ENCODE results near the gene RIC3.

The RIC3 gene

GRCh38 chr11:8080674-8081590 is 87.9 kb downstream of the RIC3 start, which contains the start of gene TUB:
TSS of gene TUB (plus strand) at chr11:8081211. CDS start at chr11:8081511, 300 bp downstream.
- H3K4me3 ChIP-seq (ENCODE audit: low read length), result no peak within 1 kb of the TSS
- no peak for TF ChIP-seq ZNF274 (IDR thresholded peaks at IDR 0.05; ENCODE audit: low read depth, low read length)

- H3K4me3 ChIP-seq (ENCODE audit: low read length), result no peak overlapping the region
- no peak for TF ChIP-seq ZNF274 (IDR thresholded peaks at IDR 0.05; ENCODE audit: low read depth, low read length)
These were observed 88.7 kb downstream of the RIC3 start for GRCh38 chr11:8080069-8080670.

- TF ChIP-seq ZNF274 (IDR thresholded peaks at IDR 0.05; ENCODE audit: low read depth, low read length), result no peak
- no peak overlapping the region for H3K4me3 ChIP-seq (ENCODE audit: low read length)
These were observed 89.6 kb downstream of the RIC3 start for GRCh38 chr11:8079111-8079675.

GRCh38 chr11:8075119-8075726 is 93.6 kb downstream of the RIC3 start:
- TF ChIP-seq ZNF274 (IDR thresholded peaks at IDR 0.05; ENCODE audit: low read depth, low read length), result no peak
- H3K4me3 ChIP-seq (ENCODE audit: low read length), result no peak overlapping the region

- no peak for TF ChIP-seq ZNF274 (IDR thresholded peaks at IDR 0.05; ENCODE audit: low read depth, low read length)
- H3K4me3 ChIP-seq (ENCODE audit: low read length), result no peak overlapping the region
These were observed 96.9 kb downstream of the RIC3 start for GRCh38 chr11:8071616-8072581.

GRCh38 chr11:8070417-8071115 is 98.3 kb downstream of the RIC3 start:
- H3K4me3 ChIP-seq (ENCODE audit: low read length), result no peak overlapping the region
- TF ChIP-seq ZNF274 (IDR thresholded peaks at IDR 0.05; ENCODE audit: low read depth, low read length), result no peak

- no peak for TF ChIP-seq ZNF274 (IDR thresholded peaks at IDR 0.05; ENCODE audit: low read depth, low read length)
- H3K4me3 ChIP-seq (ENCODE audit: low read length), result no peak overlapping the region
These were observed 99.1 kb downstream of the RIC3 start for GRCh38 chr11:8069771-8070170.

- no peak for TF ChIP-seq ZNF274 (IDR thresholded peaks at IDR 0.05; ENCODE audit: low read depth, low read length)
- no peak overlapping the region for H3K4me3 ChIP-seq (ENCODE audit: low read length)
These were observed 100.1 kb downstream of the RIC3 start for GRCh38 chr11:8068605-8069221.

GRCh38 chr11:8067929-8068575 is 100.8 kb downstream of the RIC3 start:
- H3K4me3 ChIP-seq (ENCODE audit: low read length), result no peak overlapping the region
- TF ChIP-seq ZNF274 (IDR thresholded peaks at IDR 0.05; ENCODE audit: low read depth, low read length), result no peak

- H3K4me3 ChIP-seq (ENCODE audit: low read length), result no peak overlapping the region
- no peak for TF ChIP-seq ZNF274 (IDR thresholded peaks at IDR 0.05; ENCODE audit: low read depth, low read length)
These were observed 101.3 kb downstream of the RIC3 start for GRCh38 chr11:8067567-8067928.

GRCh38 chr11:8066911-8067455 is 101.8 kb downstream of the RIC3 start:
- no peak overlapping the region for H3K4me3 ChIP-seq (ENCODE audit: low read length)
- TF ChIP-seq ZNF274 (IDR thresholded peaks at IDR 0.05; ENCODE audit: low read depth, low read length), result no peak

All from GM08714 (cell line).